HG03460 (cell line): Measurements from ENCODE around the gene UCK1.
"Not testable (repeated sequence)": the region's sequence is repeated elsewhere in the genome, so short reads cannot be mapped to it uniquely, and the experiment has no call there.

Source experiments
- ATAC-seq: cut with Tn5 transposase; IDR thresholded peaks from one replicate; pipeline ENCODE4 v1.9.1; 2021; ENCODE audit not compliant: unreplicated experiment

The UCK1 gene

GRCh38 chr9:131523451-131524435 lies 7.3 kb downstream of the UCK1 start:
- ATAC-seq: no peak

GRCh38 chr9:131523086-131523388 lies 8.0 kb downstream of the UCK1 start:
- no peak for ATAC-seq

- no peak for ATAC-seq
These were observed 8.6 kb downstream of the UCK1 start for GRCh38 chr9:131522257-131523085.

GRCh38 chr9:131521822-131522221 lies 9.2 kb downstream of the UCK1 start:
- ATAC-seq: no peak

- no peak for ATAC-seq
These were observed 9.9 kb downstream of the UCK1 start for GRCh38 chr9:131521203-131521602.

- no peak for ATAC-seq
These were observed 10.6 kb downstream of the UCK1 start for GRCh38 chr9:131520503-131520902.

GRCh38 chr9:131518553-131518952 lies 12.5 kb downstream of the UCK1 start:
- no peak for ATAC-seq

- no peak for ATAC-seq
These were observed 13.3 kb downstream of the UCK1 start for GRCh38 chr9:131517761-131518190.

- ATAC-seq: no peak
These were observed 14.1 kb downstream of the UCK1 start for GRCh38 chr9:131516930-131517329.

GRCh38 chr9:131516100-131516499 lies 15.0 kb downstream of the UCK1 start:
- no peak for ATAC-seq

- not testable (repeated sequence) for ATAC-seq
These were observed 15.5 kb downstream of the UCK1 start for GRCh38 chr9:131515559-131516031.

- no peak for ATAC-seq
These were observed 17.9 kb downstream of the UCK1 start for GRCh38 chr9:131513177-131513576.

- no peak for ATAC-seq
These were observed 19.2 kb downstream of the UCK1 start for GRCh38 chr9:131511880-131512279.

- no peak for ATAC-seq
These were observed 19.6 kb downstream of the UCK1 start for GRCh38 chr9:131511416-131511815.

GRCh38 chr9:131505012-131505411 lies 26.1 kb downstream of the UCK1 start:
- no peak for ATAC-seq

GRCh38 chr9:131503626-131504465 lies 27.2 kb downstream of the UCK1 start:
- no peak for ATAC-seq

GRCh38 chr9:131502781-131503625 lies 28.1 kb downstream of the UCK1 start, which contains the start of gene POMT1:
POMT1 (plus strand) TSS chr9:131502918; CDS start chr9:131504219, 1,301 bp downstream.
- peak; percentile 67 for ATAC-seq

- ATAC-seq: no peak
These were observed 30.0 kb downstream of the UCK1 start for GRCh38 chr9:131500939-131501541.

GRCh38 chr9:131500377-131500776 lies 30.7 kb downstream of the UCK1 start:
- no peak for ATAC-seq
